ENCODE results near the gene THEM5. TPM values are rescaled to one million over a fixed set of nuclear protein-coding genes. Genes with fewer than 3 reads are reported as not detected.

Gene THEM5
- total and polyA plus RNA-seq, 3 donors from 2014 or later, result 0.57 TPM; not detected in 2

DNA sequence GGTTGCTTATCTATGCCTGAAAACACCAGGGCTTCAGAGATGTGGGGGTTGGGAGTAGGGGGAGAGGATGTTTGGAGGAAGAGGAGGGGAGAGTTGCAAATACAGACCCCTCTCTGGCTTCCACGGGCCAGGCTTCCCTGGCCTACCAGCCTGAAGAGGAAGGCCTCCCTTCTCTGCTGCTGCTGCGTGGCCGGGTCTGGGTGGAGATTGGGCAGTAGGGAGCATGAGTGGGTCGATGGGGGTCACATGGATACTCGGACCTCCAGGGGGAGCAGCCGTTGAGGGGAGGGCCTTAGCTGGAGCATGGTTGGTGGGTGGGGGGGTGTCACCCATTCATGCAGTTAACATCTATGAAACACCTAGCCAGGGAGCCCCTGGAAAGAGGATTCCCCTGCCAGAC is 23.5 kb downstream of the THEM5 start:
- Histone ChIP-seq H3K27me3 (no peaks in the 10 kb centered on the region), H3K27ac (no peak overlapping the region), H3K4me1 (peaks cover 39% of the 10 kb centered on the region), H3K4me3 (no peak overlapping the region), H3K36me3 (ENCODE audit: low read depth, missing control alignments) (no peaks in the 10 kb centered on the region), H3K9me3 (no peaks in the 10 kb centered on the region)
- intact Hi-C loops (cut with DNase I; ENCODE audit: low total_unique reads), result no loop called here
- WGBS, 2 donors, result 61 to 75% methylated on average over 4 to 6 of the region's 6 CpGs
- TF ChIP-seq POLR2A (IDR thresholded peaks at IDR 0.05), result no peak
- TF ChIP-seq, protein P1, sequence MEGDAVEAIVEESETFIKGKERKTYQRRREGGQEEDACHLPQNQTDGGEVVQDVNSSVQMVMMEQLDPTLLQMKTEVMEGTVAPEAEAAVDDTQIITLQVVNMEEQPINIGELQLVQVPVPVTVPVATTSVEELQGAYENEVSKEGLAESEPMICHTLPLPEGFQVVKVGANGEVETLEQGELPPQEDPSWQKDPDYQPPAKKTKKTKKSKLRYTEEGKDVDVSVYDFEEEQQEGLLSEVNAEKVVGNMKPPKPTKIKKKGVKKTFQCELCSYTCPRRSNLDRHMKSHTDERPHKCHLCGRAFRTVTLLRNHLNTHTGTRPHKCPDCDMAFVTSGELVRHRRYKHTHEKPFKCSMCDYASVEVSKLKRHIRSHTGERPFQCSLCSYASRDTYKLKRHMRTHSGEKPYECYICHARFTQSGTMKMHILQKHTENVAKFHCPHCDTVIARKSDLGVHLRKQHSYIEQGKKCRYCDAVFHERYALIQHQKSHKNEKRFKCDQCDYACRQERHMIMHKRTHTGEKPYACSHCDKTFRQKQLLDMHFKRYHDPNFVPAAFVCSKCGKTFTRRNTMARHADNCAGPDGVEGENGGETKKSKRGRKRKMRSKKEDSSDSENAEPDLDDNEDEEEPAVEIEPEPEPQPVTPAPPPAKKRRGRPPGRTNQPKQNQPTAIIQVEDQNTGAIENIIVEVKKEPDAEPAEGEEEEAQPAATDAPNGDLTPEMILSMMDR (IDR thresholded peaks at IDR 0.05), result no peak
- no peak for DNase-seq

DNA sequence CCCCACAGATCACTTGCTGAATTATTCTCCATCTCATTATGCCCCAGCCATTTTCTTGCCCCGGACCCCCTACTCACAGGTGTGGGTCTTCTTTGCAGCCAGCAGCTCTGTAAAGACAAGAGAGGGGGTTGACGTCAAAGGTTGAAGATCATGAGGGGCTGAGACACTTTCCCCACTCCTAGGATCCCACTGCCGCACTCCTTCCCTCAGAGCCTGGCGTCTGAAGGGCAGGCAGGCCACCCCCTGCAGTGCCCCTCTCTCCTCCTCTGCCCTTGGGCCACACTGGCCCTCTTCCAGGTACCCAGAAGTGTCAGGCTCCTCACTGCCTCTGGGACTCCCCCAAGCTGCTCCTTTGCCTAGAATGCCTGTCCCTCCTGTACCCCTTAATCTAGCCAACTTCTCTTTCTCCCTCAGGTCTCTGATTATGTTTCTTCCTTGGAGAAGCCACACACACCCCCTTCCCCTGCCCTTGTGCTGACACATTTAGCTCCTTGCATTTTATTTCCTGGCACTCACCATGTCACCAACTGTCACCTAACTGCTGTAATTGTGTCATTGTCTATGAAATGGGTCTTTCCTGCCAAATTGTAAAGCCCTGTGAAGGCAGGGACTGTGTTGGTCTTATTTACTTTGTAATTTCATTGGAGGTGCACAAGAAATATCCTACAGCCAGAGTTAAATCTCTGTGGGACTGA is 24.0 kb downstream of the THEM5 start:
- no peak overlapping the region for H3K27ac ChIP-seq
- H3K4me3 ChIP-seq, result no peak overlapping the region
- H3K9me3 ChIP-seq, result no peaks in the 10 kb centered on the region
- DNase-seq, result no peak
- TF ChIP-seq, protein P1 (IDR thresholded peaks at IDR 0.05), result no peak
- TF ChIP-seq POLR2A (IDR thresholded peaks at IDR 0.05), result no peak
- no peaks in the 10 kb centered on the region for H3K27me3 ChIP-seq
- intact Hi-C loops (cut with DNase I; ENCODE audit: low total_unique reads), result no loop called here
- WGBS, 2 donors, result 53 to 67% methylated on average over 4 of the region's 4 CpGs
- H3K4me1 ChIP-seq, result peaks cover 44% of the 10 kb centered on the region
- no peaks in the 10 kb centered on the region for H3K36me3 ChIP-seq (ENCODE audit: low read depth, missing control alignments)

DNA sequence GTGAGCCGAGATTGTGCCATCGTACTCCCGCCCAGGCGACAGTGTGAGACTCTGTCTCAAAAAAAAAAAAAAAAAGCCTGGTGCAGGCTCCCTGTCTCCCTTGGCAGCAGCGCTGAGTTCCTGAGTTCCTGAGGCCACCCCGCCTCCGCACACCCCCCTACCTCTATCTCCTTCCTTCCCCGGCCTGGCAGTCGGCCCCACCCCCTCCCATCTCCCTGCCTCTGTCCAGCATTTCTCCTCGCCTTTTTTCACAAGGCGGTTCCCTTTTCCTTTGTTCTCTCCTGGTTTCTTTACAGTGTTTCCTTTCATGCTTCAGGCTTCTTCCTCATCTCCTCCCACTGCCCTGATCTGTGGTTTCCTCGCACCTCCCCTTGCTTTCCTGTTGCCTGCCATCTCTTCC is 24.6 kb downstream of the THEM5 start:
- H3K36me3 ChIP-seq (ENCODE audit: low read depth, missing control alignments), result no peaks in the 10 kb centered on the region
- no peaks in the 10 kb centered on the region for H3K9me3 ChIP-seq
- no peak overlapping the region for H3K4me3 ChIP-seq
- no peak overlapping the region for H3K27ac ChIP-seq
- intact Hi-C loops (cut with DNase I; ENCODE audit: low total_unique reads), result no loop called here
- no peaks in the 10 kb centered on the region for H3K27me3 ChIP-seq
- 14 to 23% methylated on average over 12 of the region's 12 CpGs for WGBS, 2 donors
- H3K4me1 ChIP-seq, result peaks cover 47% of the 10 kb centered on the region
- no peak for TF ChIP-seq POLR2A (IDR thresholded peaks at IDR 0.05)
- TF ChIP-seq, protein P1 (IDR thresholded peaks at IDR 0.05), result no peak
- peak; percentile 93 for DNase-seq

DNA sequence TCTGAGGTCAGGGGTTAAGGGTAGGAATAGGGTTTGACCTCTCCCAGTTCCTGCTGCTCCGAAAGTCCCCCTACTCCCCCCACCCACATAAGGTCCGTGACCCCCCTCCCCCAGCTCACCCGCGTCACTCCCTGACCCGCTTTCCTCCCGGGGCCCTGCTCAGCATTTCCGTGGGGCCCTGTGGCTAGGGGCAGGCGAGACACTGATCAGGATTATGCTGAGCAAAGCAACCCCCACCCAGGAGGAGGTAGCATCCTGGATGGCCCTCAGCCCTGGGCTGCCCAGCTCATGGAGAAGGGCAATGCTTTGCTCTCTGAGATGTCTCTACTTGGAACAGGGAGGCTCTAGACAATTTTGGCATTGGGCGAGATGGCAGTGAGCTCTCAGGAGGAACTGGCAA is 25.7 kb downstream of the THEM5 start:
- DNase-seq, result no peak
- no peak for TF ChIP-seq POLR2A (IDR thresholded peaks at IDR 0.05)
- TF ChIP-seq, protein P1 (IDR thresholded peaks at IDR 0.05), result no peak
- no peaks in the 10 kb centered on the region for H3K9me3 ChIP-seq
- WGBS, 2 donors, result 55 to 60% methylated on average over 8 to 9 of the region's 9 CpGs
- intact Hi-C loops (cut with DNase I; ENCODE audit: low total_unique reads), result no loop called here
- H3K27me3 ChIP-seq, result no peaks in the 10 kb centered on the region
- no peak overlapping the region for H3K4me3 ChIP-seq
- no peaks in the 10 kb centered on the region for H3K36me3 ChIP-seq (ENCODE audit: low read depth, missing control alignments)
- H3K27ac ChIP-seq, result peak overlapping the region in 1 of 2 donors; percentile 41
- peaks cover 47% of the 10 kb centered on the region for H3K4me1 ChIP-seq
